A549 treated with Mapracorat at 1 μM for 4 hours (cell line): ENCODE measurements around the gene C9orf78. TPM values are rescaled to one million over a fixed set of nuclear protein-coding genes. Genes with fewer than 3 reads are reported as not detected.

Source experiments
- total RNA-seq: library from RNA; stranded (reverse); fragments of 200-300 nt; extraction: Qiagen RNA extraction; gene quantifications from 5 replicates; pipeline ENCODE4 v1.2.3, GENCODE V29; 2022

C9orf78 gene, protein sequence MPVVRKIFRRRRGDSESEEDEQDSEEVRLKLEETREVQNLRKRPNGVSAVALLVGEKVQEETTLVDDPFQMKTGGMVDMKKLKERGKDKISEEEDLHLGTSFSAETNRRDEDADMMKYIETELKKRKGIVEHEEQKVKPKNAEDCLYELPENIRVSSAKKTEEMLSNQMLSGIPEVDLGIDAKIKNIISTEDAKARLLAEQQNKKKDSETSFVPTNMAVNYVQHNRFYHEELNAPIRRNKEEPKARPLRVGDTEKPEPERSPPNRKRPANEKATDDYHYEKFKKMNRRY
- total RNA-seq: 48.3 to 52.6 TPM (median 51.2 TPM) in 5 replicates

DNA sequence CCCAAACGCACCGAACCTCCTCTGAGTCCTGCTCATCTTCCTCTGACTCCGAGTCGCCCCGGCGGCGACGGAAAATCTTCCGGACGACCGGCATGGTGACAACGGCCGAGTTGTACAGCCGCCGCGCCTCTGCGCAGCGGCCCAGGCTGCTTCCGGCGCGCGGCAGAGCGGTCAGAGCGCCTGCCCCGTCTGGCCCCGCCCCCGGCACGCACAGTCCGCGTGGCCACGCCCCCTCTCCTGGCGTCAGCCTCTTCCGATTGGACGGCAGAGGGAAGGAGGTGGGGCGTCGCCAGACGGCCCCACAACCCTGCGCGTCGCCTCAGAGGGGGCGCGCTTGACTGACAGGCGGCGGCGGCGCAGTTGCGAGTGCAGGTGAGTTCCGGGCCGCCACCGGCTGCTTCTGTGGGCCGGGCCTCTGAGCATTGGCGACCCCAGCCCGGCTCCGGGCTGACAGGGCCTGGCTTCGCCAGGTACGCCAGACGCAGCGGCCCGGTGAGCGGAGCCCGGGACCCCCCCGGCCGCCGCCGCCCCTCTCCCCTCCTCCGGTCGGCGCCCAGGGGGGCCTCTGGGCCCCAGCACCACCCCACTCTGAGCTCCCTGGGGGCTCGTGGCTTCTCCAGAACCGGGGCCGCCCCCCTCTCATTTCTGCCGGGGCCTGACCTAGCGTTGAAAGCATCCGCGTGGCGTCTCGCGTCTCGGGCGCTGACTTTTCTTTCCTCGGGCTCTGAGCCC, at the start of gene C9orf78, which contains the start of gene USP20:
TSS of gene C9orf78 (minus strand) at position 148 of the 732 bp plus-strand sequence. CDS start at position 94, 54 bp downstream.
TSS of gene USP20 (plus strand) at position 331 of the 732 bp plus-strand sequence. CDS start 17,098 bp downstream, outside the sequence.

DNA sequence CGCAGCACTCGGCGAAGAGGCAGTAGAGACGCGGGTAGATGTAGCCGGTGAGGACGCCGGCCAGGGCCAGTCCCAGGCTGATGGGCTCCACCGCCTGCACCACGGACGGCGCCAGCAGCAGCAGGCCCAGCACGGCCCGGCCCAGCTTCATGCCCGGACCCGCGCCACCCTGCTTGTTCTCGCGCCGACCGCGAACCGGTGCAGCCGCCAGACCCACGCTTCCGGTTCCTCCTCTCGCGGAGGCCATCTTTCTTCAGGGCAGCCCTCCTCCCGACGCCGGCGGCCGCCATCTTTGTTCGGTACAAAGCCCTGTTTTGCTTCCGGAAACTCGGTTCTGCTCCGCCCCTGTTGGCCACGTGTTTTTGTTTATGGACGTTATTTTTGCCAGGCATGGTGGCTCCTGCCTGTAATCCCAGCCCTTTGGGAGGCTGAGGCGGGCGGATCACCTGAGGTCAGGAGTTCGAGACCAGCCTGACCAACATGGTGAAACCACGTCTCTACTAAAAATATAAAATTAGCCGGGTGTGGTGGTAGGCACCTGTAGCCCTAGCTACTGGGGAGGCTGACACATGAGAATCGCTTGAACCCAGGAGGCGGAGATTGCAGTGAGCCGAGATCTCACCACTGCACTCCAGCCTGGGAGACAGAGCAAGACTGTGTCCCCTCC, 11.0 kb downstream of the C9orf78 start, which contains the start of gene TOR1A:
TSS of gene TOR1A (minus strand) at position 202 of the 667 bp plus-strand sequence. CDS start at position 151, 51 bp downstream.

DNA sequence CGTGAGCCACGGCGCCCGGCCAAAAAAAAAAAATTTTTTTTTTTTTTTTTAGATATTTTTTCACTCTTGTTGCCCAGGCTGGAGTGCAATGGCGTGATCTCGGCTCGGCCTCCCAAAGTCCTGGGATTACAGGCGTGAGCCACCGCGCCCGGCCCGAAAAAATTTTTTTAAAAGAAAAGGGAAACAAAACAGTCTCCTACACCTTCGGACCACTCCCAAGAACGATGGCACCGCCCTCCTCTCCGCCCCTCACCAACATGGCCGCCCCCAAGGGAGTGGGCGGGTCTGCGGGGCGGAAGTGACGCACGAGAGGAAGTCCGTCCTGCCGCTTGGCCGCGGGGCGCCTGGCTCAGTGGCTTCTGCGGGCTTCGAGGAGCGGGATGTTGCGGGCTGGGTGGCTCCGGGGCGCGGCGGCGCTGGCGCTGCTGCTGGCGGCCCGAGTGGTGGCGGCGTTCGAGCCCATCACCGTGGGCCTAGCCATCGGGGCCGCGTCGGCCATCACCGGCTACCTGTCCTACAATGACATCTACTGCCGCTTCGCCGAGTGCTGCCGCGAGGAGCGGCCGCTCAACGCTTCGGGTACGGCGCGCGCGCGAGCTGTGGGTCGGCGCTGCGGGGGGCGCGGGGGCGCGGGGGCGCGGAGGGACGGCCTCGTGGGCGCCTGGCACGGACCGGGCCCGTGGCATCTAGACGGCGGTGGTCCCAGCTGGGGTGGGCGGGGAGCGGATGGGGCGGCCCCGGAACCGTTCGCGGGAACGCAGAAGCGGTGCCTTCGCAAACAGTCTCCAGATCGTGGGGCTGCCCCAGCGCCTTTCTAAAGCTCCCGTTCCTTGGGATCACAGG, 32.0 kb downstream of the C9orf78 start, which contains the start of gene TOR1B:
TSS of gene TOR1B (plus strand) at position 352 of the 843 bp plus-strand sequence. CDS start at position 381, 29 bp downstream.

Other genes with a start within 250 kb of the C9orf78 start
- gene C9orf50, start 214.2 kb downstream of the C9orf78 start, total RNA-seq: 0.36 TPM in 1 of 5 replicates, not detected in the others
- 81.2 to 104 TPM (median 87.7 TPM) in 5 replicates for gene NTMT1, start 209.1 kb downstream of the C9orf78 start, total RNA-seq
- gene ASB6, start 193.1 kb downstream of the C9orf78 start, total RNA-seq: 20.0 to 26.4 TPM (median 25.9 TPM) in 5 replicates
- gene PRRX2, start 169.6 kb downstream of the C9orf78 start, total RNA-seq: 5.4 to 9.8 TPM (median 9.4 TPM) in 5 replicates
- 146 to 175 TPM (median 148 TPM) in 5 replicates for gene PTGES, start 82.2 kb downstream of the C9orf78 start, total RNA-seq
- gene TOR1B, start 32.1 kb downstream of the C9orf78 start, total RNA-seq: 21.4 to 26.4 TPM (median 24.9 TPM) in 5 replicates
- gene TOR1A, start 11.1 kb downstream of the C9orf78 start, total RNA-seq: 58.4 to 66.1 TPM (median 61.8 TPM) in 5 replicates
- 4.1 to 6.0 TPM (median 5.1 TPM) in 5 replicates for gene USP20, start 183 bp upstream of the C9orf78 start, total RNA-seq
- gene FNBP1, start 207.9 kb upstream of the C9orf78 start, total RNA-seq: 11.4 to 13.2 TPM (median 12.7 TPM) in 5 replicates
- 24.3 to 30.1 TPM (median 26.4 TPM) in 5 replicates for gene GPR107, start 218.6 kb upstream of the C9orf78 start, total RNA-seq